Measurements from ENCODE around the gene ANP32A. TPM values are rescaled to one million over a fixed set of nuclear protein-coding genes. Genes with fewer than 3 reads are reported as not detected.
A peak's percentile ranks its signal among the peaks of the same experiment; 100 is the strongest.

Gene ANP32A
- total RNA-seq, 1 donor from 2014 or later: 222 TPM

- Mint-ChIP-seq H3K27ac (no peak overlapping the region), H3K4me1 (ENCODE audit: unreplicated experiment) (peaks cover 79% of the 10 kb centered on the region), H3K9me3 (no peaks in the 10 kb centered on the region), H3K36me3 (peaks cover 24% of the 10 kb centered on the region), H3K27me3 (no peaks in the 10 kb centered on the region), H3K4me3 (no peak overlapping the region)
- no peak for DNase-seq (ENCODE audit: extremely low spot score, unreplicated experiment)
- no peak for TF ChIP-seq CTCF (conservative IDR thresholded peaks at IDR 0.05)
These were observed 24.1 kb downstream of the ANP32A start for GRCh38 chr15:68796576-68796975.

GRCh38 chr15:68795298-68795848 lies 25.3 kb downstream of the ANP32A start:
- H3K27me3 Mint-ChIP-seq: no peaks in the 10 kb centered on the region
- peaks cover 24% of the 10 kb centered on the region for H3K36me3 Mint-ChIP-seq
- H3K9me3 Mint-ChIP-seq: no peaks in the 10 kb centered on the region
- TF ChIP-seq CTCF (conservative IDR thresholded peaks at IDR 0.05): peak; percentile 6
- H3K4me3 Mint-ChIP-seq: peak overlapping the region; percentile 64
- no peak for DNase-seq (ENCODE audit: extremely low spot score, unreplicated experiment)
- H3K27ac Mint-ChIP-seq: peak overlapping the region; percentile 84
- peaks cover 89% of the 10 kb centered on the region for H3K4me1 Mint-ChIP-seq (ENCODE audit: unreplicated experiment)

DNA sequence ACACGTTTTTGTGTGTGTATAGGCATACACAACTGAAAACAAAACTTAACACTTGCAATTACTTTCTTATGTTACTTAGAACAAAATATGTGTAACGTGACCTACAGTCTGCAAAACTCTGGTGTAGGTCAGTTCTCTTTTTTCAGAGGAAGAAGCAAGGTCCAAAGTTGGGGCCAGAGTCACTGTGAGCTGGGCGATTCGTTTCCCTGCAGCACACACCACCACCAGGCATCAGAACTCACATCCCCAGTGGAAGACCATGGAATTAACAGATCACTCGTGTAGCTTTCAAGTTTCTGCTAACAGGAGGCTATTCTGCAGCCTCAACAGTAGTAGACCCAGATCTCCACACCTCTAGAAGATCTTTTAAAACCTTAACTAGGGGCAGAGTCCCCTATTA lies 25.8 kb downstream of the ANP32A start:
- peaks cover 89% of the 10 kb centered on the region for H3K4me1 Mint-ChIP-seq (ENCODE audit: unreplicated experiment)
- H3K36me3 Mint-ChIP-seq: peaks cover 20% of the 10 kb centered on the region
- peak; percentile 42 for TF ChIP-seq CTCF (conservative IDR thresholded peaks at IDR 0.05)
- H3K27ac Mint-ChIP-seq: peak overlapping the region; percentile 84
- no peak for DNase-seq (ENCODE audit: extremely low spot score, unreplicated experiment)
- peak overlapping the region; percentile 64 for H3K4me3 Mint-ChIP-seq
- no peaks in the 10 kb centered on the region for H3K9me3 Mint-ChIP-seq
- no peaks in the 10 kb centered on the region for H3K27me3 Mint-ChIP-seq

GRCh38 chr15:68794307-68794706 lies 26.4 kb downstream of the ANP32A start:
- no peak overlapping the region for H3K27ac Mint-ChIP-seq
- no peak for TF ChIP-seq CTCF (conservative IDR thresholded peaks at IDR 0.05)
- H3K4me3 Mint-ChIP-seq: peak overlapping the region; percentile 64
- no peak for DNase-seq (ENCODE audit: extremely low spot score, unreplicated experiment)
- no peaks in the 10 kb centered on the region for H3K9me3 Mint-ChIP-seq
- no peaks in the 10 kb centered on the region for H3K27me3 Mint-ChIP-seq
- peaks cover 18% of the 10 kb centered on the region for H3K36me3 Mint-ChIP-seq
- H3K4me1 Mint-ChIP-seq (ENCODE audit: unreplicated experiment): peaks cover 89% of the 10 kb centered on the region

- no peaks in the 10 kb centered on the region for H3K27me3 Mint-ChIP-seq
- TF ChIP-seq CTCF (conservative IDR thresholded peaks at IDR 0.05): no peak
- peaks cover 14% of the 10 kb centered on the region for H3K36me3 Mint-ChIP-seq
- H3K9me3 Mint-ChIP-seq: no peaks in the 10 kb centered on the region
- H3K4me3 Mint-ChIP-seq: no peak overlapping the region
- no peak for DNase-seq (ENCODE audit: extremely low spot score, unreplicated experiment)
- no peak overlapping the region for H3K27ac Mint-ChIP-seq
- peaks cover 89% of the 10 kb centered on the region for H3K4me1 Mint-ChIP-seq (ENCODE audit: unreplicated experiment)
These were observed 26.9 kb downstream of the ANP32A start for GRCh38 chr15:68793776-68794175.
